GM18858 (cell line): Measurements from ENCODE around the gene OGG1.
"Not testable (repeated sequence)": the region's sequence is repeated elsewhere in the genome, so short reads cannot be mapped to it uniquely, and the experiment has no call there.

Experiments used
- ATAC-seq: cut with Tn5 transposase; IDR thresholded peaks from one replicate; pipeline ENCODE4 v1.9.1; 2021; ENCODE audit not compliant: unreplicated experiment

The OGG1 gene

DNA sequence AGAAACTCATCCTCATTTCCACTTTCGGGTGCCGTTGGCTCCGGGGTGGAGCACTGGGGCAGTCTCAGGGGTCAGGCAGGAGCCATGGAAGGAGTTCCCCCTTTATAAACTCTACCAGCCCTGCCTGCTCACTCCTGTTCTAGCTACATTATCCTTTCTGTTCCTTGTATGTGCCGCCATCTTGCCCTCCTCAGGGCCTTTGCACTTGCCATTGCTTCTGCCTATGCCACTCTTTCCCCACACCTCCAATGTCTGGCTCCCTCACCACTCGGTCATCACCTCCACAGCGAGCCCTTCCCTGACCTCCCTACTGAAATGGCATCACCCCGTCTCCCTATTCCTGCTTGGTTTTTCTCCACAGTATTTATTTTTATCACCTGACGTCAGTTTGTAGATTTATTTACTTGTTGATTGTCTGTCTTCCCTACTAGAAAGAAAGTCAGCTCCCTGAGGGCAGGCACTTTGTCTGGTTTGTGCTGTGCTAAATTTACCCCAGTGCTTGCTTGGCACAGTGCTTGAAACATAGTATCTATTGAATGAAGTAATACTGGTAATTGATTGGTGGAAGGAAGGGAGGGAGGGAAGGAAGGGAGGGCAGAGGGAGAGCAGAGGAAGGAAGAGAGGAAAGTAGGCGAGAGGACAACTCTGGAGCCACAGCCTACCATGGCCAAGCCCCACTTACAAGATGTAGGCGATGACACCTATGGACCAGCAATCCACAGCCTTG, 11.2 kb downstream of the OGG1 start:
- ATAC-seq = no peak

DNA sequence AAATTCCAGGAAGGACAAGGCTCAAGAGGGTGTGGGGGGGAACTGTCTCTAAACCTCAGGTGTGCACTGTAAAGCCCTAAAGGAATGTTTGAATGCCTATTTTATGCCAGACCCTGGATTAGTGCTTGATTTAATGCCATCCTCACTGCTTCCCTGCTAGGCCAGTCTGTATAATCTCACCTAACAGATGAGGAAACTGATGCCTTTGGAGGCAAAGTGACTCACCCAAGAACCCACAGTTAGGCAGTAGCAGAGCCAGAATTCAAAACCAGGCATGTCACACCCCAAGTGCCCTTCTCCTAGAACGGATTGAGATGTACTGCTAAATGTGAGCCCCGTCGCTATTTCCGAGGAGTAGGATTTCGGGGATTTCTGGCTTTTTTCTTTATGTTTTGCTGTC, 12.2 kb downstream of the OGG1 start:
- ATAC-seq = no peak

DNA sequence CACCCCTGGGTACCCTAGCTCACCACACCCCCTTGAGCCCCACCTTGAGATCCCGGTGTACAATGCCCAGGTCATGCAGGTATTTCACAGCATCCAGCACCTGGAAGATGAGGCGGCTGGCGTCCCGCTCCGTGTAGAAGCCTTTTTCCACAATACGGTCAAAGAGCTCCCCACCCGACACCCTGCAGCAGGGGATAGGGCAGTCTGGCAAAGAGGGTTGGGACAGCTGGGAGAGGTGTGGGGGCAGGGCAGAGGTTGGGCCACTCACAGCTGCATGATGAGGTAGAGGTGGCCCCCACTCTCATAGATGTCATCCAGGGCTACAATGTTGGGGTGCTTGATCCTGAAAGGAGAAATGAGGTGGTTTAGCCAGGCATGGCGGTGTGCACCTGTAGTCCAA, 13.1 kb downstream of the OGG1 start:
- ATAC-seq = no peak

DNA sequence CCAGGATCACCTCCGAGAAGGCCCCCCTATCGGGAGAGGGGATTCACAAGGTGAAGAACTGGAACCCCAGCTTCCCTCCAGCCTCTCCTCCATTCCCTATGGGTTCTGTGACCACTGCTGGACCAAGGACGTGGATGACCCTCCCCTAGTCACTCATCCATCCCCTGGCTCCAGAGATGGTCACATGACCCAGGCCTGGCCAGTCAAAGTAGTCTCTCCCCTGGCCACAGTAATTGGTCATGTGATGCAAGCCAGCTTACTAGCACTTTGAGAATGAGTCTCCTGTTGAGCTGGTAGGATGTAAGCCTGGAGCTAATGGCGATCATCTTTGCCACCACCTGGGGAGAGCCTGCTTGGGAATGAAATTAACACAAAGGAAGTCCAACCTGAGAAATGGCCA, 16.1 kb downstream of the OGG1 start:
- no peak for ATAC-seq

DNA sequence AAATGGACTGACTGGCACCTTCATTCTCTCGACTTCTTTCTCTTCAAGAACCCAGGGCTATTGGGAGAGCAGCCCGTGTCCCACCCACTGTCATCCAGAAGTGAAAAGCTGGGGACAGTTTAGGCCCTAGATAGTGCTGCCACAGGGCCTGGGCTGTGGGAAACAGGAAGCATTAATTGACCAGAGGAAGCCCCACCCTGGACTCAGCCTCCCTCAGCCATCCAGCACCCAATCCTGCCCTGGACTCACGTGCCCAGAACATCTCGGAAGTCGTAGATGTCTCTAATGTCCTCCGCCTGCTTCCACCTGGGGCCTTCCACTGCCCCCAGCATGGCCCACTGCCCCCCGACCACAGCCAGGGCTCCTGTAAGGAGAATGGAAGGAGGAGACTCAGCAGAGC, 17.7 kb downstream of the OGG1 start:
- no peak for ATAC-seq

- ATAC-seq = no peak
Measured at GRCh38 chr3:9768141-9768775, 18.5 kb downstream of the OGG1 start.

GRCh38 chr3:9769012-9769411, 19.3 kb downstream of the OGG1 start:
- ATAC-seq = no peak

DNA sequence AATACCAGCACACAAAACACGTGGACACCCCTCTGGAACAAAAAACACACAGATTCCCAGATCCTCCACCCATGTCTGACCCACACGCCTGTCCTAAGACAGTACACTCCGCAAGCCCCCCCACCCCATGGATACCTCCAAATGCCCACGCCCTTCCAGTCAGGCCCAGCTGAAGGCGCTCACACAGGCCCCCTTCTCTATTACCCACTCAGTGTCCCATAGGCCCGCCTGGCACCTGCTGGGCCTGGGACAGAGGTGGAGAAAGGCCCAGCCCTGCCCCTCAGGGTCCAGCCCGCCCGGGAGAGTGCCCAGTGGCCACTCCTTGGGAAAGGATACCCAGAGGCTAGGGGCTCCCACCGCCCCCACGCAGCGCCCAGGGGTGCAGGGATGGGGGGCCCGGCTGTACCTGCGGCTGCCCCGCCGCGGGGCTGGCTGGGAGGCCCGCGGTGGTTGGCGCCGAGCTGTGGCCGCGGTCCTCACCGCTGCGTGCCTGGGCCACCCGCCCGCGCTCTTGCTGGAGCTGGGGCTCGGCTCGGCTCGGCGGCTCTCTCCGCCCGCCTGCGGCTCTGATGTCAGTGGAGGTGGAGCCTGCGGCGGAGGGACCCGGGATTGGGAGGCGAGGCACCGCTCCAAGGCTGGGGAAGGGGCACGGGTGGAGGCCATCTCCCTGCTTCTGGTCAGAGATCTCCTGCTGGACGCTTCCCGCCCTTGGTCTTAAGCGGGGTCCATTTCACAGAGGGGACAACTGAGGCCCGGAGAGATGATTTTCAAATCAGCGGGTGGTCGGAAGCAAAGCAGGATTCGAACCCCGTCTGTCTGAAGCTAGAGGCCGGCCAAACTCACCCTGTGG, 19.9 kb downstream of the OGG1 start, which contains the start of gene CAMK1:
CAMK1 (minus strand) TSS at position 522 of the 850 bp plus-strand sequence. CDS start 2,198 bp downstream, outside the sequence.
- no peak for ATAC-seq

DNA sequence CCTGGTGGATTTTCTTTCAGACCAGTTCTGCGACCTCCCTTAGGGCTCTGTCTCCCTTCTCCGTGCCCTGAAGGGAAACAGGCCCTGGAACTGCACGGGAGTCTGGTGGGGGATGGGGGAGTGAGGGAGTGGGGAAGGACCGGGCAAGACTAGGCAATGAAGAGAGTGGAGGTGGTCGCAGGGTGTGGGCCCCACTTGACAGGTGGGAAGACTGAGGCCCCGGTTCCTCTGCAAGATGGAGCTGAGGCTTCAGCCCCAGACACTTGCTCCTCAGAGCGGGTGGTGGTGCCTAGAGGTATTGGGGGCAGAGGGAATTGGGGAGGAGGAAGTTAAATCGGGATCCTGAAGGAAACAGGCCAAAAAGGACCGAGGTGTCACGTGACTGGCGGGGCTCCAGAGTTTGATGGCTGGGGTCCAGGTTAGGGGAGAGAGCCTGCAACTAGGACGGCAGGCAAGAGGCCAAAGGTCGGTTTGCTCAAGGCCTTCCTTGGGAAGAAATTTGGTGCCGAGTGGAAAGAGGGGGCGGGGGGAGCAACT, 20.6 kb downstream of the OGG1 start:
- no peak for ATAC-seq

DNA sequence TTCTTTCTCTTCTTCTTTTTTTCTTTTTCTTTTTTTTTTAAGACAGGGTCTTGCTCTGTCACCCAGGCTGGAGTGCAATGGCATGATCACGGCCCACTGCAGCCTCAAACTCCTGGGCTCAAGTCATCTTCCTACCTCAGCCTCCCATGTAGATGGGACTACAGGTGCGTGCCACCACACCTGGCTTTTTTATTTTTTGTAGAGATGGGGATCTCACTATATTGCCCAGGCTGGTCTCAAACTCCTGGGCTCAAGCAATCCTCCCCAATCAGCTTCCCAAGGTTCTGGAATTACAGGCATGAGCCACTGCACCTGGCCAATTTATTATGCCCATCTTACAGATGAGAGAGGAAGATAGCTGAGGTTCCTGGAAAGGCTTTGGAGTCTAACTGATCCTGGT, 21.3 kb downstream of the OGG1 start:
- ATAC-seq = not testable (repeated sequence)

DNA sequence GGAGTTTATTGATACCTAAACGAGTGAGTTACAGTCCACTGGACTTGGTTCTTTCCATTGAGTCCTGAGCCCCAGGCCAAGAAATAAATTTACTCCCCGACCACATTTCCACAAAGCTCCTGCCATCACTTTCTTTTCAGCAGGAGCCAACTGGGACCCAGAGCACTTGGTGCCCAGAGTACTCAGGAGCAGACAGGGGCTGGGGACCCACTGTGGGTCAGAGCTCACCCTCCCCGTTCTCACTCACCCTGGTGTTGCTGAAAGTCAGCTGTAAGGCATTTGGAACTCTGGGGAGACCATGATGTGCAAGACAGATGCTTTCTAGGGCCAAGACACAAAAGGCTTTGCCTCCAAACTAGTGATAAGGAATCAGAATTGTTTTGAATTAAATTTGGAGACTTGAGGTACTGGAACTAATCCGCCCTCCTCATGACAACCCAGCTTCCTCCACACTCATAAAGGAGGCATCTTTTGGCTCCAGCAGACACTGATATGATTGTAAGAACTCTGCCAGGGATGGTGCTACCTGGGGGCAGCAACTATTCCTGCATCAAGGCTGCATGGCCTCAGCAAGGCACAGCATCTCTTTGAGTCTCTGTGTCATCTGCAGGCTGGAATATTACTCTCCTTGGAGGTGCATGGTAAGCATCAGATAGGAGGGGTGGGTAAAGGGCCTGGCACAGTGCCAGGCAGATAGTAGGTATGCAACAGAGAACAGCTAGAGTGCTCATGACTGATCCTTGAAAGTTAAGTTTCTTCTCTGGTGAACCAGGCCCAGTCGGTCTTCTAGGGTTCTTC, 27.3 kb downstream of the OGG1 start:
- ATAC-seq = no peak

DNA sequence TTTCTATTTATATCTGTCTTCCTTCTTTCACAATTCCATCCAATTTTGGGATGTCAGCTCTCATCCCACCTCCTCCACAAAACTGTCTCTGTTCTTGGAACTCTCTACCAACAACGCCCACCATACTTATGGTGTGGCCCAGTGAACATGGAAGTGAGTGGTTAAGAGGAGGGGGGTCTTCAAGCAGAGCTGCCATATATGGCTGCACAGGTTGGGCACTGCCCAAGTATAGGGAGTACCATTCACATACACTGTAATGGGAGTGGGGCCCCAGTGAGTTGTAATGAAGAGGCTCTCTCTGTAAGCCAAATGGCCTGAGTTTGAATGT, 27.9 kb downstream of the OGG1 start:
- no peak for ATAC-seq

- no peak for ATAC-seq
Measured at GRCh38 chr3:9778143-9779074, 28.7 kb downstream of the OGG1 start.

- ATAC-seq = no peak
Measured at GRCh38 chr3:9779075-9779593, 29.4 kb downstream of the OGG1 start.

DNA sequence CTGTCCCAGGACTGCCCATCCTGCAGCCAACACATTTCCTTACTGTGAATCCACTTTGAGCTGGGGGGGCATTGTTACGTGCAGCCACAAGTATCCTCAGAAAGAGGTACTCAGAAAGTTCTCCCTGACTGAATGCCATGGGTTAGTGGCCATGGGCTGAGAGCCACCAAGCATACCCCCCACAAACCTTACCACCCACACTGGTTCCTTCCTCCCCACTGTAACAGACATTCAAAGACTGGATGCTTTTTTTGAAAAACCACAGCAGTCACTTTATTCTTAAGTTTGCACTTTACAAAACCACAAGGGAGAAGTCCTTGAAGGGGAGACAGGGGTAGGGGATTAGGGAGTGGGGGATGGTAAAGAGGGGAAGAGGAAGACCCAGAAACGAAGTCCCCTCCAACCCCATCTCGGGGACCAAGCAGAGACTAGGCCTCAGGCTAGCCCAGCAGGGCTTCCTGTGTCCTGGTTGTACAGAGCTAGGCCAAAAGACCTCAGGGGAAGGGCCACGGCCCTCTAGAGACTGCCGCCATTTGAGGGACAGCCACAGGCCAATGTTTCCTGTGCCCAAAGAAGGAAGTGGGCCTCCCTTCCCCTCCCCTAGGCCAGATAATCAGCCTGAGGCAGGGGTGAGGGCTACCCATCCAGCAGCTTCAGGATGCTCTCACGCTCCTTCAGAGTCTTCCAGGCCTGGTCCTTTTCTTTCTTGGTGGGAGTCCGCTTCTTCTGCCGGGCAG, 30.1 kb downstream of the OGG1 start:
- ATAC-seq = peak; percentile 43

- no peak for ATAC-seq
Measured at GRCh38 chr3:9780458-9780812, 30.7 kb downstream of the OGG1 start.

GRCh38 chr3:9780910-9781309, 31.2 kb downstream of the OGG1 start:
- no peak for ATAC-seq

DNA sequence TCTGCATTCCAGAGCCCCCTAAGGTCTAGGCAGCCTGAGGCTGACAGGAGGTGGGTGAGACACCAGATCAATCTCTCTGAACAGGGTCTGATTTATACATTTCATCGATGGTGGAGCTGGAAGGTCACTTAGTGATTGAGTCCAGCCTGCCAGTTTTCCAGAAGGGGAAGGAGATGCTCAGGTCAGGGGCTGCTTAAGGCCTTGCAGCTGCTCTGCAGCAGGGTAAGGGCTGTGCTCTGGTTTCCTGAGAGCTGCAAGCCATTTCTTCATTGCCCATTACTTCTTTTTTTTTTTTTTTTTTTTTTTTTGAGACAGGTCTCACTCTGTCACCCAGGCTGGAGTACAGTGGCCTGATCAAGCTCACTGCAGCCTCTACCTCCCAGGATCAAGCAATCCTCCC, 31.8 kb downstream of the OGG1 start:
- ATAC-seq = no peak
